CD4-positive, alpha-beta T cell treated with Interleukin-12 subunit alpha and Interleukin-12 subunit beta, for 1 hour (primary cell): ENCODE results near the gene NCLN.
"Not testable (repeated sequence)": the region's sequence is repeated elsewhere in the genome, so short reads cannot be mapped to it uniquely, and the experiment has no call there.

Source experiments
- DNase-seq: peaks from one replicate; pipeline ENCODE4 v3.0.0-alpha.2; 2020

NCLN gene

DNA sequence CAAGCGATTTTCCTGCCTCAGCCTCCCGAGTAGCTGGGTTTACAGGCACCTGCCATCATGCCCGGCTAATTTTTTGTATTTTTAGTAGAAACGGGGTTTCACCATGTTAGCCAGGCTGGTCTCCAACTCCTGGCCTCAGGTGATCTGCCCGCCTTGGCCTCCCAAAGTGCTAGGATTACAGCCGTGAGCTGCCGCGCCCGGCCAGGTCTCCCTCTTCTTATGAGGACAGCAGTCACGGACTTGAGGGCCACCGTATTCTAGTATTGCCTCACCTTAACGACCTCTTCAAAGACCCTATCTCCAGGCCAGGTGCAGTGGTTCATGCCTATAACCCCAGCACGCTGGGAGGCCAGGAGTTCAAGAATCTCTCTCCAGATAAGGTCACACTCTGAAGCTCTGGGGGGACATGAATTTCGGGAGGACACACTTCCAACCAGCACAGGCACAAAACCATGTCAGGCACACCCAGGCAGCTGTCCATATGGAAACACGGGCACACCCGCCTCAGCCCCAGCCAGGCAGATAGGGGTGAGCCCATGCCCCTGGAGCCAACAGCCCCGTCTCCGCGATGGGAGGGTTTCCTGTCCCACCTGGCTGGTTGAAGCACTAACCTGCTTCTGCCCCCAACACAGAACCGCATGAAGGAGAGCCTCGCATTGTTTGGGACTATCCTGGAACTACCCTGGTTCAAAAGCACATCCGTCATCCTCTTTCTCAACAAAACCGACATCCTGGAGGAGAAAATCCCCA is 28.5 kb upstream of the NCLN start:
- DNase-seq = no peak

DNA sequence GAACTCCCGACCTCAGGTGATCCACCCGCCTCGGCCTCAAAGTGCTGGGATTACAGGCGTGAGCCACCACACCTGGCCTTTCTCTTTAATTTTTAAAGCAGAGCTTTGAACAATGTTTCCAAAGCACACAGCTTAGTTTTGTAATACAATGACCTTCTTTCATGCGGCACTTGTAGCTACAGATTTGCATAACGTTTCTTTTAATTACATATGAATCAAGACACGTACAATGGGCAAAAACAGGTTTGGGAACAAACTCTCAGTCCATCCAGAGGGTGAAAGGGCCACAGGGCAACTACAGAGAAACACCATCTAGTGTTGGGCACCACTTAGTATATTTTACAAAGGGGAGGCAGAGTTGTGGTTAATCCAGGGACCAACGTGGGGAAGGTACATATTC is 26.2 kb upstream of the NCLN start:
- DNase-seq = no peak

DNA sequence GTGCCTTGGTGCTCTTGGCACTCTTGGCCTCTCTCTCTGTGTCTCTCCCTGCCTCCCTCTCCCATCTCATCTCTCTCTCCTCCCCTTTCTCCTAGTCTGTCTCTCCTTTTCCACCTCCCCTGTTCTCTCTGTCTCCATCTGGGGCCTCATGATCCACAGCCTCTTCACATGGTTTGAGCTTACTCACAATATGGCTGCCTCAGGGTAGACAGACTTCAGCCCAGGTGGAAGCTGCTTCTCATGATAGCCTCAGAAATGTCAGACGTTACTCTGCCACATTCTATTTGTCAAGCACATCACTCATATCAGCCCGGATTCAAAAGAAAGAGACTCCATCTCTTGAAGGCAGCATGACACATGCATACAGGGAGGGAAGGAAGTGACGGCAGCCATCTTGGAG is 25.5 kb upstream of the NCLN start:
- no peak for DNase-seq

DNA sequence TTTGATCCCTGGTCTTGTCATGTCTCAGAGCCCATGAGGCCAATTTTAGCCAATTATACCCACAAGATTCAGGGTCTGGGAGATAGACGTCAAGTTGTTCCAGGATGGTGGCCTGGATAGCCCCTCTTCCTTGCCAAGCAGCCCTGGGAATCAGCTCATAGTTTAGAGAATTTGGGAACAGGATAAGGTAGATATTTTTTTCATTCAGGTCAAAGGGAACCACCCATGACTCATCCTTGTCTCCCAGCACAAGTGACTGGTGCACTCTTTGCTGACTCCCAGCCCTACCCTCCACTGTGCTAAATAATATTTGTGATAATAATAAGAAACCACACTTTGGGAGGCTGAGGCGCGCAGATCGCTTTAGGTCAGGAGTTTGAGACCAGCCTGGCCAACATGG is 24.3 kb upstream of the NCLN start:
- no peak for DNase-seq

DNA sequence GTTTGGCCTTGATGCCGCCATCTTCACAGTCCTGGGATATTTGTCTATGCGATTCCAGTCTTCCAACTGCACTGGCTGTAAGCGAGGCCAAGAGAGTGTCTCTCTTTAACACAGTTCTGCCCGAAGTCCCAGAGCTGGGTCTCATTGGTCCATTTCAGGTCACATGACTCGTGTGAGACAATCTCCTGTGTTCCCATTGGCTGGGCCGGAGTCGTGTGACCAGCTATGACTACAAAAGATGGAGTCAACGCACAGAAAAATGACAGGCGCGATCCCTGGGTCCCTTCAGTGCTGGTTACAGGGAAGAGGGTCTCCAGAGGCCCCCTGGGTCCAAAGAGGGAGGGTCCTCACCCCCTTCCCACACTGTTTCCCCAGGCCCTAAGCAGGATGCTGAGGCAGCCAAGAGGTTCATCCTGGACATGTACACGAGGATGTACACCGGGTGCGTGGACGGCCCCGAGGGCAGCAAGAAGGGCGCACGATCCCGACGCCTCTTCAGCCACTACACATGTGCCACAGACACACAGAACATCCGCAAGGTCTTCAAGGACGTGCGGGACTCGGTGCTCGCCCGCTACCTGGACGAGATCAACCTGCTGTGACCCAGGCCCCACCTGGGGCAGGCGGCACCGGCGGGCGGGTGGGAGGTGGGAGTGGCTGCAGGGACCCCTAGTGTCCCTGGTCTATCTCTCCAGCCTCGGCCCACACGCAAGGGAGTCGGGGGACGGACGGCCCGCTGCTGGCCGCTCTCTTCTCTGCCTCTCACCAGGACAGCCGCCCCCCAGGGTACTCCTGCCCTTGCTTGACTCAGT is 23.1 kb upstream of the NCLN start:
- peak; percentile 38 for DNase-seq

DNA sequence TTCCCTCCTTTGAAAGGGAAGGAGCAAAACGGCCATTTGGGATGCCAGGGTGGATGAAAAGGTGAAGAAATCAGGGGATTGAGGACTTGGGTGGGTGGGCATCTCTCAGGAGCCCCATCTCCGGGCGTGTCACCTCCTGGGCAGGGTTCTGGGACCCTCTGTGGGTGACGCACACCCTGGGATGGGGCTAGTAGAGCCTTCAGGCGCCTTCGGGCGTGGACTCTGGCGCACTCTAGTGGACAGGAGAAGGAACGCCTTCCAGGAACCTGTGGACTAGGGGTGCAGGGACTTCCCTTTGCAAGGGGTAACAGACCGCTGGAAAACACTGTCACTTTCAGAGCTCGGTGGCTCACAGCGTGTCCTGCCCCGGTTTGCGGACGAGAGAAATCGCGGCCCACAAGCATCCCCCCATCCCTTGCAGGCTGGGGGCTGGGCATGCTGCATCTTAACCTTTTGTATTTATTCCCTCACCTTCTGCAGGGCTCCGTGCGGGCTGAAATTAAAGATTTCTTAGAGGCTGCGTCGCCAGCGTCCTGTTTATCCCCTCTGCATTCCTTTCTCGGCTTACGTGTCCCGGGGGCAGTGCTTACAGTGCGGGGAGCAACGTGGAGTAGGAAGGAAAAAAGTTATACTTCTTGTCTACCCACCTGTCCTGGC is 22.4 kb upstream of the NCLN start:
- peak; percentile 84 for DNase-seq

DNA sequence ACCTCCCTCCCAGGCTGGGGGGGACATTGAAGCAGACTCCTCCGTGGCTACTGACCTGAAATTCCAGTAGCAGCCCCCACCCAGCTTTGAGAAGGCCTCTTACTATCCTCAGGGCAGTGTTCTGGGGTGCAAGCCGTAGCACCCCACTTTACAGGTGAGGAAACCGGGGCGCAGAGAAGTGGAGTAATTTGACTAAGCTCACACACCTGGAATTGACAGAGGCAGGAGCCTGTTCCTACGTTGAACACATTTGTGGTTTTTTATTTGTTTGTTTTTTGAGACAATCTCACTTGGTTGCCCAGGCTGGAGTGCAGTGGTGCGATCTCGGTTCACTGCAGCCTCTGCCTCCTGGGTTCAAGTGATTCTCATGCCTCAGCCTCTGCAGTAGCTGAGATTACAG is 21.8 kb upstream of the NCLN start:
- no peak for DNase-seq

DNA sequence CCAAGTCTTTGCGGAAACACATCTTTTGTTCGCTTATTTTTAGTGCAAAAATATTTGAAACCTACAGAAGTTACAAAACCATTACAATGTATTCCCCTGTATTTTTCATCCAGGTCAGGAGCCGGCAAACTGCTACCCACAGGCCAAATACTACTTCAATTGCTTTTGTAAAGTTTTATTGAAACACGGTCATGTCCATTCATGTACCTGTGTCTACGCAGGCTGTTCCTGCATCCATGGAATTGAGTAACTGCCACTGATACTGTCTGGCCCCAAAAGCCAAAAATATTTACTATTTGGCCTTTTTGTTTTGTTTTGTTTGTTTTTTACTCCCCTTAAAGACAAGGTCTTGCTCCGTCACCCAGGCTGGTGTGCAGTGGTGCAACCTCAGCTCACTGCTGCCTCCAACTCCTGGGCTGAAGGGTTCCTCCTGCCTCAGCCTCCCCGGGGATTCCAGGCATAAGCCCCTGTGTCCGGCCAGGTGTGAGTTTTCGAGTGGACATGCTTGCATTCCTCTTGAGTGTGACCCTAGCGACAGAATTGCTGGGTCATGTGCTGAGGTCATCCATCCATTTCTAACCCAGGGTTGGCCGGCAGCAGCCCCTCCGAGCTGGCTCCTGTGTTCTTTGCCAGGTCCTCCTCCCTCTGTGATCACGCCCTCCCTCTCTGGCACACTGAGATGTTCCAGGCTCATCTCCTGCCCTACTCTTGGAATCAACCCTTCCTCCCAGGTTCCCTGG is 18.0 kb upstream of the NCLN start:
- no peak for DNase-seq

DNA sequence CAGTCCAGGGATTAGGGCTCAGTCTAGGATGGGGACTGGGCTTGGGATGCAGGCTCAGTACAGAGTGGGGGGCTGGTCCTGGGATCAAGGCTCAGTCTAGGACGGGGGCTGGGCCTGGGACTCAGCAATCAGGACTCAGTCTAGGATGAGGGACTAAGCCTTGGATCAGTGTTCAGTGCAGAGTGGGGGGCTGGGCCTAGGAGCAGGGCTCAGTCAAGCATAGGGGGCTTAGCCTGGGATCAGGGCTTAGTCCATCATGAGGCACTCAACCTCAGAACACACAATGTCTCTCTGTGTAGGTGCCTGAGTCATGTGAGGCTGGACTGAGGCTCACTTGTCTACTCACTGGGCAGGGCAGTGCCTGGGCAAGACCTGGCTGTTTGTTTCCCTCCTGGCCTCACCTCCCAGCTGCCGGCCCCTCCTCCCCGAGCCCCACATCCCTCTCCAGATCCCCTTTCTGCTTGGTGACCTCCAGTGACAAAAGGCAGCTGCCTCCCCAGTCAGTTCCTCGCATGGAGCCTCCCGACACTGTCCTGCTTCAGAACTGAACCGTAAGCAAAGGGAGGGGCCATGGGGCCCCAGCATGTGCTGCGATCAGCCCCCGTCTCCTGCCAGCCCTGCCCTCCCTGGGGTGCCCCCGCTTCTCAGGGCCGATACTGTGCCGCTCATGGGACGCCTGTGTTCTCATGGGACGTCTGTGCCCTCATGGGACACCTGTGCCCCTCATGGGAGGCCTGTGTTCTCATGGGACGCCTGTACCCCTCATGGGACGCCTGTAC is 13.6 kb upstream of the NCLN start:
- DNase-seq = no peak

DNA sequence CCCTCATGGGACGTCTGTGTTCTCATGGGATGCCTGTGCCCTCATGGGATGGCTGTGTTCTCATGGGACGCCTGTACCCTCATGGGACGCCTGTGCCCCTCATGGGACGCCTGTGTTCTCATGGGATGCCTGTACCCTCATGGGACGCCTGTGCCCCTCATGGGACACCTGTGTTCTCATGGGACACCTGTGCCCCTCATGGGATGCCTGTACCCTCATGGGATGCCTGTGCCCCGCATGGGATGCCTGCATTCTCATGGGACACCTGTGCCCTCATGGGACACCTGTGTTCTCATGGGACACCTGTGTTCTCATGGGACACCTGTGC is 13.1 kb upstream of the NCLN start:
- DNase-seq = not testable (repeated sequence)

DNA sequence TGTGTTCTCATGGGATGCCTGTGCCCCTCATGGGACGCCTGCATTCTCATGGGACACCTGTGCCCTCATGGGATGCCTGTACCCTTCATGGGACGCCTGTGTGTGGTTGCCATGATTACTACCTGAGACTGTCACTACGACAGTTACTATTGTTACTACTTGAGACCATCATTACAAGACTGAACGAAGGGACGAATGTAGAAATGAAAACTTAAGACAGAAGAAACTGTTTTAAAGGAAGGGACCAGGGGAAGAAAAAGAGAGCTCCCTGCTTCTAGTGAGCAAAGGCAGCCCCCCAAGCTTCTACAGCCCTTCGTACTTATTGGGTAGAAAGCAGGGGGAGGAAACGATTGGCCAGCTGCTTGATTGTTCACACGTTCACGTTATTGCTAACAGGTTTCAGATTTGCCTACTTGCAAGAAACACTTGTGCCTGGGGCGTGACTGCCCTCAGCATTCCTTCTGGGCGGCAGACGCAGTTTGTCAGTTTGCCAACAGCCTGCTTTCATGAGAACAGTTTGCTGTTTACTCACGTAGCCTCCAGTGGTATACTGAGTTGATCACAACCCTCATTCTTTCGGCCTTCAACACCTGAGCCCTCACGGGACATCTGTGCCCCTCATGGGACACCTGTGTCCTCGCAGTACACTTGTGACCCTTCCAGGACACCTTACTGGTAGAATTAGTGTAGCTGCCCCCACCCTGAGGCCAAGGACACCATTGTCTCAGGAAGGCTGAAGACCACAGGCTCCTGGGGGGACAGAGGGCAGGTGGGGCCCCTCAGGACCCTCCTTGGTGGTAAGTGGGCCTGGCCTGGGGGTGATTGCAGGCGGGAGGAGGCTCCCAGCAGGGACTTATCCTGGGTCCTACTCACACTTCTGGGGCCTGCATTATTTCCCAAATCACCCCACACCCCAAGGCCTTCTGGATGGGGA is 9.7 kb upstream of the NCLN start:
- peak; percentile 54 for DNase-seq

DNA sequence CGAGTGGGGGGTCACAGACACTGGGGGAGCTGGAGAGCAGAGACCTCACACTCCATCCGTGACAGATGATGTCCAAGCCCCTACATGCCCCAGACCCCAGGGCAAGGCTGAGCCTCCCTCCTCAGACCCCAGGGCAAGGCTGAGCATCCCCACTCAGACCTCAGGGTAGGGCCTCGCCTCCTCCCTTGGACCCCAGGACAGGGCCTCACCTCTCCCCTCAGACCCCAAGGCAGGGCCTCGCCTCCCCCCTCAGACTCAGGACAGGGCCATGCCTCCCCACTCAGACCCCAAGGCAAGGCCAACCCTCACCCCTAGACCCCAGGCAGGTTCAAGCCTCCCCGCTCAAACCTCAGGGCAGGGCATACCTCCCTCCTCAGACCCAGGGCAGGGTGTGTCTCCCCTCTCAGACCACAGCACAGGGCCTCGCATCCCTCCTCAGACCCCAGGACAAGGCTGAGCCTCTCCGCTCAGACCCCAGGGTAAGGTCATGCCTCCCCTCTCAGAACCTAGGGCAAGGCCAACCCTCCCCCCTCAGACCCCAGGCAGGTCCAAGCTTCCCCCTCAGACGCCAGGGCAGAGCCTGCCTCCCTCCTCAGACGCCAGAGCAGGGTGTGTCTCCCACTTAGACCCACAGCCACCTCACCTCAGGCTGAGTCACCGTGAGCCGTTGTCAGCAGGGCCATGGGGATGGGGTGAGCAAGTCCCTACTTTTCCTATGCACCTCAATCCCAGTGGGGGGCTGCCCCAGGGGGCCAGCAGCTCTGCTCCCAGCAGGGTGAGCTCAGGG is 8.8 kb upstream of the NCLN start:
- DNase-seq = peak; percentile 77

DNA sequence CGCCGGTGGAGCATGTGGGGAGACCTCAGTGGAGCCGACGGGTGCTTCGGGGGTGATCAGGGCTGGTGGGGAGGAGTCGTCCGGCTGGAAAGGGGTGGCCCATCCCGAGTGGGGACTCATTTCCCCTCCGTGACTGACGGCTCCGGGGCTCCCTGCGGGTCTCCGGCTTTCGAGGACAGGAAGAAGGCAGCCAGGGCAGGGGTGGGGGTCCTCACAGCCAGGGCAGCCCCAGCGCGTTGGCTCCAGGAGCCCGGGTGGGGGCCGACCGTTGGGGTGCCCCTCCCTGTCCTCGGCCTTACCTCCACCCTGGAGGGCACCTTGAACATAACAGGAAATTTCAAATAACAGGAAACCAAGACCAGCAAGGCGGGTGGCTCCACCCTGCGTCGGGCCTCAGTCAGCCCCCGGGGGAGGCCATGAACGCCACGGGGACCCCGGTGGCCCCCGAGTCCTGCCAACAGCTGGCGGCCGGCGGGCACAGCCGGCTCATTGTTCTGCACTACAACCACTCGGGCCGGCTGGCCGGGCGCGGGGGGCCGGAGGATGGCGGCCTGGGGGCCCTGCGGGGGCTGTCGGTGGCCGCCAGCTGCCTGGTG is 7.3 kb upstream of the NCLN start, which contains the start of gene S1PR4:
Gene S1PR4 (plus strand): TSS at position 393 of the 596 bp plus-strand sequence. CDS start 24 bp downstream, at position 417.
- DNase-seq = peak; percentile 83

DNA sequence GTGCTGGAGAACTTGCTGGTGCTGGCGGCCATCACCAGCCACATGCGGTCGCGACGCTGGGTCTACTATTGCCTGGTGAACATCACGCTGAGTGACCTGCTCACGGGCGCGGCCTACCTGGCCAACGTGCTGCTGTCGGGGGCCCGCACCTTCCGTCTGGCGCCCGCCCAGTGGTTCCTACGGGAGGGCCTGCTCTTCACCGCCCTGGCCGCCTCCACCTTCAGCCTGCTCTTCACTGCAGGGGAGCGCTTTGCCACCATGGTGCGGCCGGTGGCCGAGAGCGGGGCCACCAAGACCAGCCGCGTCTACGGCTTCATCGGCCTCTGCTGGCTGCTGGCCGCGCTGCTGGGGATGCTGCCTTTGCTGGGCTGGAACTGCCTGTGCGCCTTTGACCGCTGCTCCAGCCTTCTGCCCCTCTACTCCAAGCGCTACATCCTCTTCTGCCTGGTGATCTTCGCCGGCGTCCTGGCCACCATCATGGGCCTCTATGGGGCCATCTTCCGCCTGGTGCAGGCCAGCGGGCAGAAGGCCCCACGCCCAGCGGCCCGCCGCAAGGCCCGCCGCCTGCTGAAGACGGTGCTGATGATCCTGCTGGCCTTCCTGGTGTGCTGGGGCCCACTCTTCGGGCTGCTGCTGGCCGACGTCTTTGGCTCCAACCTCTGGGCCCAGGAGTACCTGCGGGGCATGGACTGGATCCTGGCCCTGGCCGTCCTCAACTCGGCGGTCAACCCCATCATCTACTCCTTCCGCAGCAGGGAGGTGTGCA is 6.6 kb upstream of the NCLN start:
- DNase-seq = peak; percentile 47

DNA sequence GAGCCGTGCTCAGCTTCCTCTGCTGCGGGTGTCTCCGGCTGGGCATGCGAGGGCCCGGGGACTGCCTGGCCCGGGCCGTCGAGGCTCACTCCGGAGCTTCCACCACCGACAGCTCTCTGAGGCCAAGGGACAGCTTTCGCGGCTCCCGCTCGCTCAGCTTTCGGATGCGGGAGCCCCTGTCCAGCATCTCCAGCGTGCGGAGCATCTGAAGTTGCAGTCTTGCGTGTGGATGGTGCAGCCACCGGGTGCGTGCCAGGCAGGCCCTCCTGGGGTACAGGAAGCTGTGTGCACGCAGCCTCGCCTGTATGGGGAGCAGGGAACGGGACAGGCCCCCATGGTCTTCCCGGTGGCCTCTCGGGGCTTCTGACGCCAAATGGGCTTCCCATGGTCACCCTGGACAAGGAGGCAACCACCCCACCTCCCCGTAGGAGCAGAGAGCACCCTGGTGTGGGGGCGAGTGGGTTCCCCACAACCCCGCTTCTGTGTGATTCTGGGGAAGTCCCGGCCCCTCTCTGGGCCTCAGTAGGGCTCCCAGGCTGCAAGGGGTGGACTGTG is 5.9 kb upstream of the NCLN start:
- no peak for DNase-seq

DNA sequence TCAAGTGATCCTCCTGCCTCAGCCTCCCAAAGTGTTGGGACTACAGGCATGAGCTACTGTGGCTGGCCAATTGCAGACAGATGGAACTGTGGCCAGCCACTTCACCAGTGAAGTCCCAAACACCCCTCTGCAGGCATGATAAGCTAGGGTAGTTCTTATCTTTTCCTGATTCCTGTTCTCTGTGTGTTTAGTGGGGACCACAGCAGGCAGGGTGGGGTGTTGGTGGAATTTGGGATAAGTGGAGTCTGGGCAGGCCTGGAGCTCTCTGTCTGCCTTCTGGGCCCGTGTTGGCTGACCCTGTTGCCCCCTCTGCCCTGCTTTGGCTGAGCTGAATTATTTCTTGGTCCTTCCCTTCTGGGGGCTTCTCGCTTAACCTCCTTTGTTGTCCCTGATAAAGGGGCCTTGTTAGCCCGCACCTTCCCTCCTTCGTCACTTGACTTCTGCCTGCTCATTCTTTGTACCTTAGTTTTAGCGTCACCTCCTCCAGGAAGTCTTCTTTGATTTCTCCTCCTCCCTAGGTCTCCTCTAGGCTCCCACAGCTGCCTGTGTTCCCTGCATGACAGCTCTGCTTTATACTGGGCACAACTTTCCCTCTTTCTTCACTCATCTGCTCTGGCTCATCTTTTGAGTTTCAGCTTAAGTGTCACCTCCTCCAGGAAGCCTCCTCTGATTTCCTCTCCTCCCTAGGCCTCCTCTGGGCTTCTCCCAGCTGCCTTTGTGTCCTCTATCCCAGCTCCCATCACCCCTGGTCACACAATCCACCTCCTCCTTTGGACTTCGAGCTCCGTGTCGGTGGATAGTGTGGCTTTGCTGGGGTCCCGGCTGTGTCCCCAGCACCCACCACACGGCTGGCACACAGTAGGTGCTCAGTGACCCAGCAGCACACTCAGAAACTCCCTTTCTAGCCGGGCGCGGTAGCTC is 1.7 kb upstream of the NCLN start:
- no peak for DNase-seq

DNA sequence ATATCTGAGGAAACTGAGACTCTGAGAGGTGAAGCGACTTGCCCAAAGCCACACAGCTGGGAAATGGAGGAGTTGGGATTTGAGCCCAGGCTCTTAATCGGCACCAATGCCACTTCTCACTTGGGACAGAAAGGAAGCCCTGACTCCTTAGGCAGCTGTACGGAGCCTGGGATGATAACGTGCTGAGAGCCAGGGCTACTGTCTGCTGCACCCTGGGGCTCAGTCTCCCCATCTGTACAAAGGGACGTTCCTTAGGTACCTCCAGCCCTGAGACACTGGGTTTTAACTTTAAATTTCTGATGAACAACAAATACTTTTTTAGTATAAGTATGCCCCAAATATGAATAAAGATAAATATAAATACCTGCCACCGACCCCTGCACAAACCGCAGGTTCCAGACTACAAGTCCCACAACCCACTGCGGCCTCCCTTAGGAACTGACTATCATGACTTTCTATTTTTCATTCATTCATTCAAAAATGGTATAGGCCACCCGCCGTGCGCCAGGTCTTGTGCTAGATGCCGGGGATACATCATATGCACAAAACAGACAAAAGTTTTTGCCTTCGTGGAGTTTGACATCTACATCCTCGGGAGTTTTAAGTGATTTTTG is 776 bp upstream of the NCLN start:
- DNase-seq = no peak
